ENCODE data around the gene PSPC1. TPM values are rescaled to one million over a fixed set of nuclear protein-coding genes. Genes with fewer than 3 reads are reported as not detected.
A peak's percentile ranks its signal among the peaks of the same experiment; 100 is the strongest.
"Not testable (repeated sequence)": the region's sequence is repeated elsewhere in the genome, so short reads cannot be mapped to it uniquely, and the experiment has no call there.

PSPC1 gene
- total RNA-seq, 1 experiment from 2014 or later, result 76.0 TPM

GRCh38 chr13:19764237-19764636 lies 18.5 kb downstream of the PSPC1 start:
- no peak for DNase-seq (ENCODE audit: low spot score)

GRCh38 chr13:19763618-19764017 lies 19.1 kb downstream of the PSPC1 start:
- no peak for DNase-seq (ENCODE audit: low spot score)

GRCh38 chr13:19759669-19760068 lies 23.1 kb downstream of the PSPC1 start:
- DNase-seq (ENCODE audit: low spot score), result no peak

GRCh38 chr13:19742643-19743042 lies 40.1 kb downstream of the PSPC1 start:
- no peak for DNase-seq (ENCODE audit: low spot score)

GRCh38 chr13:19737844-19738557 lies 44.7 kb downstream of the PSPC1 start:
- DNase-seq (ENCODE audit: low spot score), result no peak

GRCh38 chr13:19726611-19727010 lies 56.1 kb downstream of the PSPC1 start:
- DNase-seq (ENCODE audit: low spot score), result no peak

- no peak for DNase-seq (ENCODE audit: low spot score)
These were observed 57.4 kb downstream of the PSPC1 start for GRCh38 chr13:19725320-19725719.

- no peak for DNase-seq (ENCODE audit: low spot score)
These were observed 62.7 kb downstream of the PSPC1 start for GRCh38 chr13:19720039-19720438.

- peak; percentile 84 for DNase-seq (ENCODE audit: low spot score)
These were observed 69.4 kb downstream of the PSPC1 start for GRCh38 chr13:19713186-19713965.

- not testable (repeated sequence) for DNase-seq (ENCODE audit: low spot score)
These were observed 73.0 kb downstream of the PSPC1 start for GRCh38 chr13:19709782-19710181.

GRCh38 chr13:19709039-19709438 lies 73.7 kb downstream of the PSPC1 start:
- not testable (repeated sequence) for DNase-seq (ENCODE audit: low spot score)

GRCh38 chr13:19704256-19704655 lies 78.5 kb downstream of the PSPC1 start:
- DNase-seq (ENCODE audit: low spot score), result not testable (repeated sequence)

- not testable (repeated sequence) for DNase-seq (ENCODE audit: low spot score)
These were observed 81.1 kb downstream of the PSPC1 start for GRCh38 chr13:19701619-19702018.

GRCh38 chr13:19700963-19701362 lies 81.8 kb downstream of the PSPC1 start:
- DNase-seq (ENCODE audit: low spot score), result not testable (repeated sequence)

GRCh38 chr13:19695829-19696228 lies 86.9 kb downstream of the PSPC1 start:
- DNase-seq (ENCODE audit: low spot score), result no peak

GRCh38 chr13:19695428-19695827 lies 87.3 kb downstream of the PSPC1 start:
- DNase-seq (ENCODE audit: low spot score), result no peak

GRCh38 chr13:19691447-19691846 lies 91.3 kb downstream of the PSPC1 start:
- peak; percentile 18 for DNase-seq (ENCODE audit: low spot score)

GRCh38 chr13:19685437-19685836 lies 97.3 kb downstream of the PSPC1 start:
- DNase-seq (ENCODE audit: low spot score), result no peak

GRCh38 chr13:19685034-19685433 lies 97.7 kb downstream of the PSPC1 start:
- no peak for DNase-seq (ENCODE audit: low spot score)

- DNase-seq (ENCODE audit: low spot score), result no peak
These were observed 101.2 kb downstream of the PSPC1 start for GRCh38 chr13:19681517-19681916.

GRCh38 chr13:19680751-19681150 lies 102.0 kb downstream of the PSPC1 start:
- DNase-seq (ENCODE audit: low spot score), result no peak

GRCh38 chr13:19676168-19676567 lies 106.6 kb downstream of the PSPC1 start:
- no peak for DNase-seq (ENCODE audit: low spot score)

- DNase-seq (ENCODE audit: low spot score), result no peak
These were observed 107.8 kb downstream of the PSPC1 start for GRCh38 chr13:19674898-19675297.

Measured in A172 (cell line).